VCaP (cell line): ENCODE measurements around the gene HIVEP3.

ENCODE experiments used
- H3K27ac ChIP-seq: fragments of 450-650 bp; 2 replicates; pipeline ENCODE4 v1.5.1; 2017
- CTCF ChIP-seq: fragments of 450-650 bp; conservative IDR thresholded peaks from 2 replicates; pipeline ENCODE4 v1.5.1; 2017; ENCODE audit warnings: mild to moderate bottlenecking, moderate library complexity

Gene HIVEP3

DNA sequence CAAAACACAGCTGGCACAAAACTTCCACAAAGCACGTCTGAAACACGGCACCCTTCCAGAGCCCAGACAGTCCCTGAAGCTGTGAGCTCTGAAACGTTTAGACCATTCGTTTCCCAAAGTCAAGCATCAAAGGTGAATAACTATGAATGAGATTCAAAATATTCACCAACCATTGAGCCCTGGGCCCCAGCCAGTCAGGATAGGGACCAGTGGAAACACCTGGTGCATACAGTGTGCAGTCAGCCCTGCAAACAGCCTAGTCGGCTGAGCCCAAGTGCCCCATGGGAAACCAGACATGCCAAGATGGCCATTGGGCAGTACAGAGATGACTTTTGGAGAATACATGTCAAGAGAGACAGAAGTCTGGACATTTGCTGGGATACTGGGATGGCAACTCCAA is 343.9 kb downstream of the HIVEP3 start:
- TF ChIP-seq CTCF, result no peak
- H3K27ac ChIP-seq, result no peak overlapping the region

DNA sequence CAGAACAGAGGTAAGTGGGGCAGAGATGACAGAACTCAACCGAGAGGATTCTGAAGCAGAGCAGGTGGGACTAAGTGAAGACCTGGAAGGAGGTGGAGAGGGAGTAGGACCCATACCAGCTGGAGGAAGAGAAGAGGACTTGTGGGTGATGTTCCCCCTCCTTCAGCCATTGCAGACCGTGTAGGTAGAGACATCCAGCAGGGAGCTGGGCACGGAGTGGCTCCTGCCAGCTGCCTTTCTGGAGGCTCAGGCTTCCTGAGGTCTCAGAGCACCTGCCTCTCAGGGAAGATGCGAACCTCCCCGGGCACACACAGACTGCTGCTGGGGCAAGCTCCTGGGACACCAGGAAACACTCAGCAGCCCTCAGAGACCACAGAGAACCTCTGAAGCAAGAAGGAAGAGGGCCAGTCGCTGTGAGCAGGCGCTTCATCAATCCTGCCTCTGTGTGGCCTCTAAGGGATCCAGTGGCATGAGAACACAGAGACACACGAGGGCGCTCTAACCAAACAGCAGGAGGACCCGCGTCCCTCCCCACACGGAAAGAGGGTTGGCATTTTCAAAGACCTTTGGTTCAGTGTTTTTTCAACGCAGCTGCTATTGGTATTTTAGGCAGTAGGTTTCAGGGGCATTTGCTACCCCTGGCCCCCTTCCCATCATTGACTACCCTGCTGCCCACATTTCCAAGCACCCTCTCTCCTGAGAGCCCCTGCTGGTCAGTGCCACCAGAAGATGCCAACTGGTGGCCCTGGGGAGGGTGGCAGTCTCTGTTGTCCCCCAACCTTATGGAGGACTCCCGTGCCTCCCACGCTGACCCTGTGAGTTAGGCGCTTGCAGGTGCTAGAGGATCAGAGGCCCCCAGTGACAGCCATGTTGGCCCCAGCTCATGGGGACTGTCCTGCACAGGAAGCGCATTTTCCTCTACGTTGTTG is 344.7 kb downstream of the HIVEP3 start:
- TF ChIP-seq CTCF, result peak; percentile 95
- no peak overlapping the region for H3K27ac ChIP-seq

GRCh38 chr1:41573194-41573593 is 345.5 kb downstream of the HIVEP3 start:
- no peak overlapping the region for H3K27ac ChIP-seq
- no peak for TF ChIP-seq CTCF

- H3K27ac ChIP-seq, result no peak overlapping the region
- no peak for TF ChIP-seq CTCF
These were observed 346.5 kb downstream of the HIVEP3 start for GRCh38 chr1:41572224-41572623.

DNA sequence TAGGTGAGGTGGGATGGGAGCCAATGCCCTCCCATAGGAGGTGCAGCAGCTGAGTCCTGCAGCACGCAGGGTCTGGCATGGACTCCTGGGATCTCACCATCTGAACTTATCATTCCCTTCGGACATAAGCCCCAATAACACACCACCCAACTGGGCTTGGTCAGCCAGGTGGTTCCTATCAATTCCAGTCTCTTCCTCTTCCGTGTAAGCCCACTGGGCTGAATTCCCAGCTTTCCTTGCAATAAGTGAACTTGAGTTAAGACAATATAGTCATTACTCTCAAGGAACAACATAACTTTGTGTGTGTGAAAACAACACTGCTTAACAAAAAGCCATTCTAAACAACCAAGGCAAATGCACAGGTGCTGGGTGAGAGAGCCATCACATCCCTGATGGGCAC is 347.7 kb downstream of the HIVEP3 start:
- TF ChIP-seq CTCF, result no peak
- H3K27ac ChIP-seq, result no peak overlapping the region

DNA sequence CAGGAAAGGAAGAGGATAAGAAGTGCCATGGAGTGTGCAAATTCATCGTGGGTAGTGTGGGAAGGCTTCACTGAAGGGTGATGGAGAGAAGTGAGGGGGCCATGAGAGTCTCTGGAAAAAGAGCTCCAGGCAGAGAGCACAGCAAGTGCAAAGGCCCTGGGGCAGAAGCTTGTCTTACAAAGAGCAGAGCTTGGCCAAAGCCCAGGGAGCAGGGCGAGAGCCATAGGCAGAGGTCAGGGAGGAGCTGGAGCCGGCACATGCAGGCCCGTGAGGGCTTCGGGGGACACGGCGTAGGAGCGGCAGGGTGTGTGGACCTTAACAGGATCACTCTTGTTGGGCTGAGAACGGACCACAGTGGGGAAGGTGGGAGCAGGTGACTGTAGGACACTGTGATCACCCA is 350.5 kb downstream of the HIVEP3 start:
- H3K27ac ChIP-seq, result no peak overlapping the region
- TF ChIP-seq CTCF, result no peak

DNA sequence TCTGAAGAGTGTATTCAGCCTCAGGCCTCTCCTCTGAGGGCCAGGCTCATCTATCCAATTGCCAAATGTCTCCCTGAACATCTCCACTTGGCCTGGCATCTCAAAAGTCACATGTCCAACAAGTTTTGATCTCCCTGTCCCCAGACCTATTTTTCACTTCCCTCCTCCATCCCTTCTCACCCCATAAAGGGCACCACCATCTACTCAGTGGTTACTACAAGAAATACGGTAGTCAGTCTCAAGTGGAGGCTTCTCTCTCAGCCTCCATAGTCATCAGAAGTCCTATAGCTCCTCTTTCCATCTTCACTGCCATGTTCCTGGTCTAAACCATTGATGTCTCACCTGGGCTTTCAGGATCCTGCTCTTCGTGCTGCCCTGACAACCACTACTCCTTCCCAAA is 351.8 kb downstream of the HIVEP3 start:
- no peak overlapping the region for H3K27ac ChIP-seq
- no peak for TF ChIP-seq CTCF
